ENCODE measurements around the gene COP1. TPM values are rescaled to one million over a fixed set of nuclear protein-coding genes. Genes with fewer than 3 reads are reported as not detected.
"Not testable (repeated sequence)": the region's sequence is repeated elsewhere in the genome, so short reads cannot be mapped to it uniquely, and the experiment has no call there.

Gene COP1
- total and polyA plus RNA-seq, 2 donors (not counting 1 experiment from before 2014, with no cell fraction given), result 18.7 to 68.5 TPM

DNA sequence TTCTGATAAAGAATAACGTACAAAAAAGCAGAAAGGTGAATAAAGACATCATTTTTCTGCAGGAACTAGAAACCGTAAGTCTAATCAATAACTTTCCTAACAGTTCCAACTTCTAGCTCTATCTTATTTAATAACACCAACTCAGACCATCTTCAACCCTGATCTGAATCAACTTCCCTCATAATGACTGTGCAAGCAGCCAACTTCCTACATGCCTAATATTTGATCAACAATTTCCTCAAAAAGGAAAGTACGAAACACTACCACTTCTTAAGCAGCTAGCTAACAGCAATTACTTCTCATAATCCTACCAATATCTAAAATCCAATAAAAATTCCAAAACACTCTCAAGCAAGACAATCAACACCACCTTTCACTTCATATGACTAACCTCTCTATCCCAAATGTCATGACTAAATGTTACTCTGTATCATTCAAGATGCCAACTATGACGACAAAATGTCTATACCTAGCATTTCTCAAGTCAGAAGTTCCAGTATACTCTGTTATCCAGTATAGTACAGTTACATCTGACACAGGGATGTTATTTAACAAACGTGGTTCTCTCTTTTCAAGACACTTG, 1.7 kb downstream of the COP1 start:
- peaks cover 67% of the 10 kb centered on the region for H3K79me2 ChIP-seq (ENCODE audit: control insufficient read depth, insufficient read depth, low read length)
- H3K27me3 Mint-ChIP-seq, result no peaks in the 10 kb centered on the region
- peaks cover 54% of the 10 kb centered on the region for H3K4me1 Mint-ChIP-seq
- H3K9me3 ChIP-seq (ENCODE audit: control extremely low read depth in 1 of 3, control insufficient read depth in 2 of 3, insufficient read depth in 1 of 3, low read length in 2 of 3), result no peaks in the 10 kb centered on the region
- H3K4me2 ChIP-seq (replicated peaks; ENCODE audit: low read depth, low read length, poor library complexity, severe bottlenecking), result peak overlapping the region; percentile 96
- 22% methylated on average over 3 of the region's 5 CpGs for WGBS (ENCODE audit: insufficient coverage)
- H3K36me3 ChIP-seq (replicated peaks in 1 of 2; ENCODE audit: control extremely low read depth in 1 of 2, control insufficient read depth in 1 of 2, extremely low read depth in 1 of 2, insufficient read depth in 2 of 2, low read length in 1 of 2), result peaks cover 0 to 2% of the 10 kb centered on the region in 2 experiments
- intact Hi-C loops (cut with micrococcal nuclease), result loop anchor here (5.0 to 10.0 kb wide), 2 partner anchors 1013 to 1181 kb away; partner anchors contain the start of genes KIAA0040 and MRPS14
- H3K4me3 ChIP-seq (ENCODE audit: control extremely low read depth in 1 of 5, extremely low read depth in 1 of 5, insufficient read depth in 1 of 5, low read depth in 2 of 5, low read length in 4 of 5), result peak overlapping the region; percentile 92 to 97 (median 94)
- no peak for TF ChIP-seq EZH2 (IDR thresholded peaks at IDR 0.05; ENCODE audit: borderline replicate concordance, insufficient read depth, low read depth, low read length, poor library complexity, severe bottlenecking)
- TF ChIP-seq, protein P1, sequence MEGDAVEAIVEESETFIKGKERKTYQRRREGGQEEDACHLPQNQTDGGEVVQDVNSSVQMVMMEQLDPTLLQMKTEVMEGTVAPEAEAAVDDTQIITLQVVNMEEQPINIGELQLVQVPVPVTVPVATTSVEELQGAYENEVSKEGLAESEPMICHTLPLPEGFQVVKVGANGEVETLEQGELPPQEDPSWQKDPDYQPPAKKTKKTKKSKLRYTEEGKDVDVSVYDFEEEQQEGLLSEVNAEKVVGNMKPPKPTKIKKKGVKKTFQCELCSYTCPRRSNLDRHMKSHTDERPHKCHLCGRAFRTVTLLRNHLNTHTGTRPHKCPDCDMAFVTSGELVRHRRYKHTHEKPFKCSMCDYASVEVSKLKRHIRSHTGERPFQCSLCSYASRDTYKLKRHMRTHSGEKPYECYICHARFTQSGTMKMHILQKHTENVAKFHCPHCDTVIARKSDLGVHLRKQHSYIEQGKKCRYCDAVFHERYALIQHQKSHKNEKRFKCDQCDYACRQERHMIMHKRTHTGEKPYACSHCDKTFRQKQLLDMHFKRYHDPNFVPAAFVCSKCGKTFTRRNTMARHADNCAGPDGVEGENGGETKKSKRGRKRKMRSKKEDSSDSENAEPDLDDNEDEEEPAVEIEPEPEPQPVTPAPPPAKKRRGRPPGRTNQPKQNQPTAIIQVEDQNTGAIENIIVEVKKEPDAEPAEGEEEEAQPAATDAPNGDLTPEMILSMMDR (IDR thresholded peaks at IDR 0.05), result no peak
- no peaks in the 10 kb centered on the region for H3K27me3 ChIP-seq (replicated peaks in 1 of 4; ENCODE audit: control extremely low read depth in 1 of 4, control insufficient read depth in 3 of 4, insufficient read depth in 4 of 4, low read length in 3 of 4)
- no peak for ATAC-seq (ENCODE audit: low read depth)
- H3K27ac ChIP-seq (ENCODE audit: low read length in 2 of 2), result peak overlapping the region; percentile 48 to 93
- peak overlapping the region; percentile 97 for H3K9ac ChIP-seq (ENCODE audit: low read length)
- ChIA-PET POLR2A (no interaction called here), CTCF (interaction anchor here (1.4 kb wide), 1 partner anchor 20 kb away, joined by 4 read pairs; no protein-coding TSS in a partner anchor)
- peak; percentile 28 for DNase-seq
- peaks cover 39 to 42% of the 10 kb centered on the region in 2 donors for H3K4me1 ChIP-seq (ENCODE audit: control insufficient read depth in 2 of 2, insufficient read depth in 2 of 2, low read length in 2 of 2)
- H2AFZ ChIP-seq (ENCODE audit: insufficient read depth, low read depth, low read length, poor library complexity, severe bottlenecking), result peak overlapping the region; percentile 94
- H3K4me3 Mint-ChIP-seq, result peak overlapping the region; percentile 95
- peaks cover 37% of the 10 kb centered on the region for H4K20me1 ChIP-seq (ENCODE audit: control insufficient read depth, insufficient read depth, low read length, poor library complexity, severe bottlenecking)
- H3K27ac Mint-ChIP-seq, result peak overlapping the region; percentile 83
- H3K9me3 Mint-ChIP-seq (ENCODE audit: insufficient read depth), result no peaks in the 10 kb centered on the region

DNA sequence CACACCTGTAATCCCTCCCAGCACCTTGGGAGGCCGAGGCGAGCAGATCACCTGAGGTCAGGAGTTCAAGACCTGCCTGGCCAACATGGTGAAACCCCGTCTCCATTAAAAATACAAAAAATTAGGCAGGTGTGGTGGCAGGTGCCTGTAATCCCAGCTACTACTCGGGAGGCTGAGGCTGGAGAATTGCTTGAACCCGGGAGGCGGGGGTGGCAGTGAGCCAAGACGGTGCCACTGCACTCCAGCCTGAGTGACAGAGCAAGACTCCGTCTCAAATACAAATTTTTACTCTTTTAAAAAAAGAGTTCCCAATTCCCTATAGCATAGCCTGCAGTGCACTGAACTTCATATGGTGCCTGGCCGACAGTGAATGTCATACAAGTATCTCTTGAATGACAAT, 2.4 kb downstream of the COP1 start:
- ATAC-seq (ENCODE audit: low read depth); H3K27ac ChIP-seq (ENCODE audit: low read length in 2 of 2); H3K36me3 ChIP-seq (replicated peaks in 1 of 2; ENCODE audit: control extremely low read depth in 1 of 2, control insufficient read depth in 1 of 2, extremely low read depth in 1 of 2, insufficient read depth in 2 of 2, low read length in 1 of 2); H3K9me3 ChIP-seq (ENCODE audit: control extremely low read depth in 1 of 3, control insufficient read depth in 2 of 3, insufficient read depth in 1 of 3, low read length in 2 of 3); H2AFZ ChIP-seq (ENCODE audit: insufficient read depth, low read depth, low read length, poor library complexity, severe bottlenecking); H3K27ac Mint-ChIP-seq; H3K27me3 Mint-ChIP-seq; POLR2A ChIA-PET; DNase-seq; H3K27me3 ChIP-seq (replicated peaks in 1 of 4; ENCODE audit: control extremely low read depth in 1 of 4, control insufficient read depth in 3 of 4, insufficient read depth in 4 of 4, low read length in 3 of 4); H3K9me3 Mint-ChIP-seq (ENCODE audit: insufficient read depth); CTCF ChIA-PET: not testable (repeated sequence)
- Mint-ChIP-seq H3K4me1 (peaks cover 62% of the 10 kb centered on the region), H3K4me3 (peak overlapping the region; percentile 95)
- peaks cover 45% of the 10 kb centered on the region for H4K20me1 ChIP-seq (ENCODE audit: control insufficient read depth, insufficient read depth, low read length, poor library complexity, severe bottlenecking)
- peak overlapping the region; percentile 96 for H3K4me2 ChIP-seq (replicated peaks; ENCODE audit: low read depth, low read length, poor library complexity, severe bottlenecking)
- 80% methylated on average over 4 of the region's 9 CpGs for WGBS (ENCODE audit: insufficient coverage)
- H3K9ac ChIP-seq (ENCODE audit: low read length), result peak overlapping the region; percentile 97
- intact Hi-C loops (cut with micrococcal nuclease), result loop anchor here (5.0 to 10.0 kb wide), 2 partner anchors 1012 to 1180 kb away; partner anchors contain the start of genes KIAA0040 and MRPS14
- peaks cover 75% of the 10 kb centered on the region for H3K79me2 ChIP-seq (ENCODE audit: control insufficient read depth, insufficient read depth, low read length)
- H3K4me3 ChIP-seq (ENCODE audit: control extremely low read depth in 1 of 5, extremely low read depth in 1 of 5, insufficient read depth in 1 of 5, low read depth in 2 of 5, low read length in 4 of 5), result peak overlapping the region in 2 of 5 experiments; percentile 94 to 96
- peaks cover 42 to 47% of the 10 kb centered on the region in 2 donors for H3K4me1 ChIP-seq (ENCODE audit: control insufficient read depth in 2 of 2, insufficient read depth in 2 of 2, low read length in 2 of 2)
